Endothelial cell of umbilical vein (primary cell): ENCODE results near the gene SLC26A8. TPM values are rescaled to one million over a fixed set of nuclear protein-coding genes. Genes with fewer than 3 reads are reported as not detected.

Experiments
- BruUV-seq: library from RNA; stranded (reverse); fragments of 400-500 nt; replicated peaks from 2 replicates; lab custom pipeline; 2021; lab: Mats Ljungman, UMichigan
- CTCF ChIA-PET: fragments of 300-600, 350-600 bp; sonication (Branson Sonifier 250); formaldehyde crosslinking; loops from one replicate; lab custom pipeline; 2021; ENCODE audit warnings: antibody characterized with exemption, inconsistent platforms; lab: Charles Lee
- POLR2A ChIA-PET: fragments of 300-600, 350-600 bp; sonication (Branson Sonifier 250); formaldehyde crosslinking; loops from one replicate; lab custom pipeline; 2021; ENCODE audit warnings: antibody characterized with exemption, inconsistent platforms; lab: Charles Lee
- DNase-seq: peaks from one replicate; pipeline ENCODE4 v3.0.0-alpha.2; 2011; ENCODE audit warnings: low read depth, low spot score
- FAIRE-seq: peaks from 2 replicates; lab custom pipeline; 2011; peaks lifted over from hg19 to GRCh38; lab: Jason Lieb, UNC
- H2AFZ ChIP-seq: 2 replicates; pipeline ENCODE4 v1.6.0; 2012; ENCODE audit warnings: low read depth, low read length, control low read depth, inconsistent platforms
- H3K27ac ChIP-seq: 2 replicates; pipeline ENCODE4 v1.5.1; 2011; ENCODE audit warnings: low read depth, mild to moderate bottlenecking, control low read depth, low read length, moderate library complexity; ENCODE audit not compliant: insufficient read depth
- H3K27me3 ChIP-seq, 2 experiments: 2 replicates each; pipeline versions ENCODE4 v1.6.0 to v1.6.1; 2011; ENCODE audit warnings: low read length in 2 of 2, mixed read lengths in 1 of 2; ENCODE audit not compliant: control insufficient read depth in 2 of 2, insufficient read depth in 2 of 2
- H3K36me3 ChIP-seq, 2 experiments: 2 replicates in 1 of 2; 3 replicates in 1 of 2; pipeline ENCODE4 v1.5.1; 2011; ENCODE audit warnings: low read length in 2 of 2, mild to moderate bottlenecking in 1 of 2, moderate library complexity in 1 of 2; ENCODE audit not compliant: control insufficient read depth in 2 of 2, insufficient read depth in 2 of 2; ENCODE audit errors: extremely low read depth in 1 of 2
- H3K4me1 ChIP-seq: 3 replicates; pipeline ENCODE4 v1.5.1; 2011; ENCODE audit warnings: mild to moderate bottlenecking, low read length; ENCODE audit not compliant: control insufficient read depth, insufficient read depth; ENCODE audit errors: extremely low read depth
- H3K4me2 ChIP-seq: 2 replicates; pipeline ENCODE4 v1.6.1; 2011; ENCODE audit warnings: low read length, control low read depth, mixed read lengths; ENCODE audit not compliant: insufficient read depth
- H3K4me3 ChIP-seq, 3 experiments: fragments of 200-600 bp in 1 of 3; sonication (generic), shearing (Covaris generic) in 1 of 3; replicated peaks in 1 of 3; 2 replicates each; pipeline ENCODE4 v1.5.1; 2011 to 2016; ENCODE audit warnings: control low read depth in 3 of 3, low read length in 3 of 3, mild to moderate bottlenecking in 2 of 3, inconsistent platforms in 1 of 3, low read depth in 1 of 3, moderate library complexity in 1 of 3; ENCODE audit not compliant: insufficient read depth in 1 of 3
- H3K79me2 ChIP-seq: 2 replicates; pipeline ENCODE4 v1.6.0; 2012; ENCODE audit warnings: low read length, inconsistent platforms; ENCODE audit not compliant: control insufficient read depth, insufficient read depth
- H3K9ac ChIP-seq: replicated peaks from 2 replicates; pipeline ENCODE3; 2011; ENCODE audit warnings: low read length, control low read depth; ENCODE audit not compliant: insufficient read depth; ENCODE audit errors: extremely low read depth
- H3K9me1 ChIP-seq: replicated peaks from 3 replicates; pipeline ENCODE4 v1.6.0; 2011; ENCODE audit warnings: mild to moderate bottlenecking, low read length; ENCODE audit not compliant: control insufficient read depth, insufficient read depth; ENCODE audit errors: extremely low read depth
- H3K9me3 ChIP-seq: replicated peaks from 2 replicates; pipeline ENCODE4 v1.5.1; 2012; ENCODE audit warnings: low read length, inconsistent platforms; ENCODE audit not compliant: control insufficient read depth, insufficient read depth
- H4K20me1 ChIP-seq: replicated peaks from 2 replicates; pipeline ENCODE3; 2011; ENCODE audit warnings: mild to moderate bottlenecking, low read length; ENCODE audit not compliant: control insufficient read depth, insufficient read depth; ENCODE audit errors: extremely low read depth
- CTCF ChIP-seq, 2 donors: IDR thresholded peaks; 1 replicate in 1 of 2; 2 replicates in 1 of 2; pipeline ENCODE4 v1.5.1; 2011; ENCODE audit warnings: low read length in 2 of 2, mild to moderate bottlenecking in 2 of 2, moderate library complexity in 2 of 2, control low read depth in 1 of 2, inconsistent platforms in 1 of 2, low read depth in 1 of 2; ENCODE audit not compliant: insufficient read depth in 1 of 2; ENCODE audit errors: extremely low read depth in 1 of 2
- EZH2 ChIP-seq: IDR thresholded peaks from 2 replicates; pipeline ENCODE4 v1.6.1; 2012; ENCODE audit warnings: borderline replicate concordance, low read depth, mild to moderate bottlenecking, moderate library complexity, low read length, inconsistent platforms; ENCODE audit not compliant: severe bottlenecking
- FOS ChIP-seq: IDR thresholded peaks from 2 replicates; pipeline ENCODE4 v1.6.1; 2011; ENCODE audit warnings: mild to moderate bottlenecking, low read length, moderate library complexity, borderline replicate concordance; ENCODE audit not compliant: insufficient read depth
- GATA2 ChIP-seq: IDR thresholded peaks from 2 replicates; pipeline ENCODE4 v1.7.0; 2011; ENCODE audit warnings: low read depth, mild to moderate bottlenecking, moderate library complexity, mixed read lengths, low read length; ENCODE audit not compliant: insufficient read length, insufficient read depth
- JUN ChIP-seq: IDR thresholded peaks from 2 replicates; pipeline ENCODE4 v1.6.1; 2011; ENCODE audit warnings: borderline replicate concordance, low read depth; ENCODE audit not compliant: insufficient read length, insufficient read depth
- MAX ChIP-seq: IDR thresholded peaks from 2 replicates; pipeline ENCODE4 v1.6.1; 2011; ENCODE audit not compliant: insufficient read depth, insufficient read length
- MYC ChIP-seq: IDR thresholded peaks from one replicate; pipeline ENCODE4 v1.6.1; 2011; ENCODE audit warnings: mild to moderate bottlenecking, low read depth, low read length
- POLR2A ChIP-seq: IDR thresholded peaks from 2 replicates; pipeline ENCODE4 v1.6.1; 2012; ENCODE audit warnings: low read depth, mild to moderate bottlenecking, control low read depth, low read length
- POLR2AphosphoS5 ChIP-seq: IDR thresholded peaks from 2 replicates; pipeline ENCODE4 v1.6.1; 2012; ENCODE audit warnings: low read depth, mild to moderate bottlenecking, control low read depth, low read length, moderate library complexity; ENCODE audit not compliant: insufficient read depth
- dilution Hi-C: fragments of 300-500 bp; cut with MboI; formaldehyde crosslinking; loops from one replicate; pipeline ENCODE4 v1.15.0; 2019; ENCODE audit warnings: low sequenced_read_pairs; ENCODE audit not compliant: extremely low pct_ligation_motif_present
- intact Hi-C: fragments of 100-400 bp; cut with micrococcal nuclease; formaldehyde crosslinking; loops from one replicate; pipeline ENCODE4 v1.10.0; 2022
- polyA plus RNA-seq, 4 experiments: library from polyadenylated mRNA; depleted of rRNA in 3 of 4; stranded (reverse) in 3 of 4; unstranded in 1 of 4; fragments of >200 nt; gene quantifications; 2 replicates each; pipeline versions ENCODE4 v1.2.1 to v1.2.3, GENCODE V29; 2011 to 2012; ENCODE audit warnings: missing spikeins in 1 of 4
- total RNA-seq: library from RNA; stranded (reverse); gene quantifications from 2 replicates; pipeline ENCODE4 v1.2.3, GENCODE V29; 2021

The SLC26A8 gene
- total and polyA plus RNA-seq, 2 donors (not counting 3 experiments of a cell fraction or from before 2014, with no cell fraction given) = 0.01 TPM; not detected in 1

DNA sequence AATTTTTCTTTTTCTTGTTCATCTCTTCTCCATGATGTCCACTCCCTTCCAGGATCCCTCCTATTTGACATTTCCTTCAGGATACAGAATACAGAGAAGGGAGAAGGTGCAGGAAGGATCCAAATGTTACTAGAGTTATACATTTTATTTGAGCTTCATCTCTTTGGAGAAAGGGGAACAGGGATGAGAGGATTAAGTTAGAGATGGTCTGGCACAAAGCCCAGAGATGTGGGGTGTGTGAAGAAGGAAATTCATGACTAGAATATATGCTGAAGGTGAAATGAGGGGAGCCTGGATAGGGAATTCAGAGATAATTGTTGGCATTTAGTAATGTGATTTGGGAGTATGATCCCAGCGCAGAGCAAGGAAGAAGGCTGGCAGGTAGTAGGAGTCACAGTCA is 81.1 kb downstream of the SLC26A8 start:
- H3K79me2 ChIP-seq = no peaks in the 10 kb centered on the region
- ChIA-PET CTCF (no interaction called here), POLR2A (no interaction called here)
- no peaks in the 10 kb centered on the region for H3K36me3 ChIP-seq
- no peaks in the 10 kb centered on the region for H3K4me1 ChIP-seq
- no peak overlapping the region for H3K4me2 ChIP-seq
- dilution Hi-C loops = no loop called here
- H3K9me3 ChIP-seq = no peaks in the 10 kb centered on the region
- H4K20me1 ChIP-seq = no peaks in the 10 kb centered on the region
- DNase-seq = no peak
- no peak overlapping the region for H2AFZ ChIP-seq
- no TSS peak for BruUV-seq
- H3K27ac ChIP-seq = no peak overlapping the region
- no peak for FAIRE-seq
- TF ChIP-seq POLR2AphosphoS5 (no peak), MYC (no peak), MAX (no peak)
- no peak overlapping the region for H3K4me3 ChIP-seq
- H3K9me1 ChIP-seq = no peaks in the 10 kb centered on the region
- intact Hi-C loops = no loop called here
- H3K9ac ChIP-seq = no peak overlapping the region
- H3K27me3 ChIP-seq = no peaks in the 10 kb centered on the region

DNA sequence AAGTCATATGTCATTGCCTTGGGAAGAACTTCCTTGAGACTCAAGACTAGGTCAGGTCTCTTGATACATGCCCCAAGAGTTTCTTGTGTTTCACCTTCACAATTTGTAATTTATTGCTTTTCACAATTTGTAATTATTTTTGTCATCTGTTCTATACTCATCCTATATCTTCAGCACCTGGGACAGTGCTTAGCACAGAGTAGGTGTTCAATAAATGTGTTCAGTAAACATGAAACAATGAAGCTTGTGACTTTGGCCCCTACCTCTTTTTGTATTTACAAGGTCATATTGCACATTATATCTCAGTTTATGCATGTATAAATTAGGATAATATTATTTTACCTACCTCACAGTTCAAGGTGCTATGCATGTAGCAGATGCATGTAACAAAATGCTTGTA is 82.1 kb downstream of the SLC26A8 start:
- no peak for DNase-seq
- no peak for FAIRE-seq
- ChIA-PET CTCF (no interaction called here), POLR2A (no interaction called here)
- Histone ChIP-seq H3K9me3 (no peaks in the 10 kb centered on the region), H3K9ac (no peak overlapping the region), H3K36me3 (no peaks in the 10 kb centered on the region), H3K9me1 (no peaks in the 10 kb centered on the region), H4K20me1 (no peaks in the 10 kb centered on the region), H3K4me3 (no peak overlapping the region), H3K4me1 (no peaks in the 10 kb centered on the region), H3K4me2 (no peak overlapping the region), H3K27ac (no peak overlapping the region), H2AFZ (no peak overlapping the region), H3K79me2 (no peaks in the 10 kb centered on the region), H3K27me3 (no peaks in the 10 kb centered on the region)
- no peak for TF ChIP-seq MYC
- TF ChIP-seq FOS = no peak
- no peak for TF ChIP-seq GATA2
- TF ChIP-seq JUN = no peak
- no peak for TF ChIP-seq POLR2A
- TF ChIP-seq POLR2AphosphoS5 = no peak
- no peak for TF ChIP-seq EZH2
- no peak for TF ChIP-seq MAX
- no peak for TF ChIP-seq CTCF (IDR thresholded peaks at IDR 0.05; ENCODE audit: extremely low read depth in 1 of 2, insufficient read depth in 1 of 2, low read depth in 1 of 2, low read length in 2 of 2)
- intact Hi-C loops = no loop called here
- dilution Hi-C loops = no loop called here
- BruUV-seq = no TSS peak
